Activated CD8-positive, alpha-beta T cell treated with anti-CD3 and anti-CD28 coated beads for 36 hours (primary cell): Measurements from ENCODE around the gene MACROD2. TPM values are rescaled to one million over a fixed set of nuclear protein-coding genes. Genes with fewer than 3 reads are reported as not detected.

Source experiments
- ATAC-seq: fragments of 200-7000 bp; cut with Tn5 transposase; one replicate; pipeline ENCODE4 v1.10.0; 2021; ENCODE audit warnings: mild to moderate bottlenecking, moderate library complexity
- CTCF ChIA-PET: fragments of 350-600 bp; sonication (Branson Sonifier 250); formaldehyde crosslinking; loops from one replicate; lab custom pipeline; 2021; ENCODE audit warnings: antibody characterized with exemption; lab: Charles Lee
- POLR2A ChIA-PET: fragments of 350-600 bp; sonication (Branson Sonifier 250); formaldehyde crosslinking; loops from one replicate; lab custom pipeline; 2021; ENCODE audit warnings: antibody characterized with exemption; lab: Charles Lee
- DNase-seq: peaks from one replicate; pipeline ENCODE4 v3.0.0-alpha.2; 2020
- H3K27ac Mint-ChIP-seq: one replicate; pipeline ENCODE4 v1.8.0; 2021; ENCODE audit warnings: mild to moderate bottlenecking, mixed read lengths
- H3K27me3 Mint-ChIP-seq: one replicate; pipeline ENCODE4 v1.8.0; 2021; ENCODE audit warnings: mixed read lengths
- H3K36me3 Mint-ChIP-seq: one replicate; pipeline ENCODE4 v1.8.0; 2021; ENCODE audit warnings: low read depth, mixed read lengths
- H3K4me1 Mint-ChIP-seq: one replicate; pipeline ENCODE4 v1.8.0; 2021; ENCODE audit warnings: low read depth, mixed read lengths
- H3K4me3 Mint-ChIP-seq: one replicate; pipeline ENCODE4 v1.8.0; 2021; ENCODE audit warnings: mild to moderate bottlenecking, moderate library complexity, mixed read lengths
- H3K9me3 Mint-ChIP-seq: one replicate; pipeline ENCODE4 v1.8.0; 2021; ENCODE audit warnings: mixed read lengths
- CTCF ChIP-seq: fragments of 200-600 bp; IDR thresholded peaks from one replicate; pipeline ENCODE4 v1.8.0; 2022; ENCODE audit warnings: antibody characterized with exemption, mild to moderate bottlenecking
- intact Hi-C: fragments of 100-400 bp; cut with micrococcal nuclease; formaldehyde crosslinking; loops from one replicate; pipeline ENCODE4 v1.10.0; 2022
- total RNA-seq, 2 experiments: library from RNA; stranded (reverse); gene quantifications; one replicate each; pipeline ENCODE4 v1.2.3, GENCODE V29; 2021

The MACROD2 gene
- total RNA-seq, 2 experiments from 2014 or later: not detected

DNA sequence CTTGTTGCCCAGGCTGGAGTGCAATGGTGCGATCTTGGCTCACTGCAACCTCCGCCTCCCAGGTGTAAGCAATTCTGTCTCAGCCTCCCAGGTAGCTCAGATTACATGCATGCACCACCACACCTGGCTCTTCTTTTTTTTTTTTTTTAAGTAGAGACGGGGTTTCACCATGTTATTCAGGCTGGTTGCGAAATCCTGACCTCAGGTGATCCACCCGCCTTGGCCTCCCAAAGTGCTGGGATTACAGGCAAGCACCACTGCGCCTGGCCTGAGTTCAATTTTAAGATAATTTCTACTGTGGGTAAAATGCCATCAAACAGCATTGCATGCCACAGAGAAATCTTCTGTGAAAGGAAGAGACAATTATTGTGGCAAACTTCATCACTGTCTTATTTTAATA is 1944.8 kb downstream of the MACROD2 start:
- H3K4me3 Mint-ChIP-seq: no peak overlapping the region
- H3K27ac Mint-ChIP-seq: no peak overlapping the region
- H3K27me3 Mint-ChIP-seq: no peaks in the 10 kb centered on the region
- DNase-seq: no peak
- intact Hi-C loops: no loop called here
- H3K4me1 Mint-ChIP-seq: no peaks in the 10 kb centered on the region
- H3K36me3 Mint-ChIP-seq: no peaks in the 10 kb centered on the region
- peaks cover 2% of the 10 kb centered on the region for H3K9me3 Mint-ChIP-seq
- no peak for ATAC-seq
- TF ChIP-seq CTCF: no peak
- ChIA-PET CTCF (no interaction called here), POLR2A (no interaction called here)

GRCh38 chr20:15942130-15942529 is 1946.8 kb downstream of the MACROD2 start:
- no peak for TF ChIP-seq CTCF
- Mint-ChIP-seq H3K27me3 (no peaks in the 10 kb centered on the region), H3K4me1 (no peaks in the 10 kb centered on the region), H3K36me3 (no peaks in the 10 kb centered on the region), H3K4me3 (no peak overlapping the region), H3K27ac (no peak overlapping the region), H3K9me3 (peaks cover 2% of the 10 kb centered on the region)
- DNase-seq (no peak), ATAC-seq (no peak)
- intact Hi-C loops: no loop called here
- ChIA-PET CTCF (no interaction called here), POLR2A (no interaction called here)

- DNase-seq: no peak
- TF ChIP-seq CTCF: no peak
- POLR2A ChIA-PET: no interaction called here
- Mint-ChIP-seq H3K4me3 (no peak overlapping the region), H3K36me3 (no peaks in the 10 kb centered on the region), H3K4me1 (no peaks in the 10 kb centered on the region), H3K27ac (no peak overlapping the region), H3K9me3 (no peaks in the 10 kb centered on the region), H3K27me3 (no peaks in the 10 kb centered on the region)
- ATAC-seq: no peak
- CTCF ChIA-PET: no interaction called here
- intact Hi-C loops: no loop called here
Measured at GRCh38 chr20:15945289-15945688, 1950.0 kb downstream of the MACROD2 start.

DNA sequence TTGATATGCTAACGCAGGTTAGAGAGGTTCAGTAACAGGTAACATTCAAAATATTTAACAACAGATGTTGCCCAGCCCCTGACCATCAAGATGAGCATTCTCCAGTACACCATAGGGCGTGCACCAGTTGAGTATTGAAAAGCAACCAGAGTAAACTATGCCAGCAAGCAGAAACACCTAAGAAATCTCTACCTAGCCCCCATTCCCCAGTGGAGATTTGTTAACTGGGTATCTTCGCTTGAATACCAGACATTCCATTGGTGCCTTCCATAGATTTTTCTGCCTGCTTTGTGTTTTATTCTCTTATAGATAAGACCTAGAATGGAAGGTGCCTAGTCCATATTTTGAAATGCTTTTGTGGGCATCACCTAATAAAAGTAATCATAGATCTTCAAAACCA is 1954.1 kb downstream of the MACROD2 start:
- POLR2A ChIA-PET: no interaction called here
- no peak for ATAC-seq
- no peak for DNase-seq
- Mint-ChIP-seq H3K4me1 (no peaks in the 10 kb centered on the region), H3K9me3 (peaks cover 6% of the 10 kb centered on the region), H3K4me3 (no peak overlapping the region), H3K27me3 (no peaks in the 10 kb centered on the region), H3K36me3 (no peaks in the 10 kb centered on the region), H3K27ac (no peak overlapping the region)
- CTCF ChIA-PET: no interaction called here
- no peak for TF ChIP-seq CTCF
- intact Hi-C loops: no loop called here

GRCh38 chr20:15951658-15952057 is 1956.3 kb downstream of the MACROD2 start:
- Mint-ChIP-seq H3K27me3 (no peaks in the 10 kb centered on the region), H3K4me3 (no peak overlapping the region), H3K27ac (no peak overlapping the region), H3K4me1 (no peaks in the 10 kb centered on the region), H3K9me3 (peaks cover 6% of the 10 kb centered on the region), H3K36me3 (no peaks in the 10 kb centered on the region)
- DNase-seq: no peak
- ChIA-PET POLR2A (no interaction called here), CTCF (no interaction called here)
- no peak for TF ChIP-seq CTCF
- intact Hi-C loops: no loop called here
- ATAC-seq: no peak
